ENCODE measurements around the gene CANX.

CANX gene

GRCh38 chr5:179729727-179730126 is 31.0 kb downstream of the CANX start:
- TF ChIP-seq EGR1 (IDR thresholded peaks at IDR 0.05) (no peak), REST (IDR thresholded peaks at IDR 0.05; ENCODE audit: low read depth) (no peak), CREB1 (IDR thresholded peaks at IDR 0.05; ENCODE audit: low read depth) (no peak)

- TF ChIP-seq CEBPB (IDR thresholded peaks at IDR 0.05) (no peak), TAF1 (IDR thresholded peaks at IDR 0.05; ENCODE audit: low read depth) (no peak), USF1 (IDR thresholded peaks at IDR 0.05) (no peak), EP300 (IDR thresholded peaks at IDR 0.05; ENCODE audit: borderline replicate concordance) (no peak), CREB1 (IDR thresholded peaks at IDR 0.05; ENCODE audit: low read depth) (no peak), TCF12 (IDR thresholded peaks at IDR 0.05; ENCODE audit: low read depth) (no peak), MAX (IDR thresholded peaks at IDR 0.05) (no peak), YY1 (IDR thresholded peaks at IDR 0.05; ENCODE audit: low read depth) (no peak), RAD21 (IDR thresholded peaks at IDR 0.05; ENCODE audit: low read depth) (no peak), ZBTB7A (IDR thresholded peaks at IDR 0.05; ENCODE audit: low read depth) (no peak), NFIC (IDR thresholded peaks at IDR 0.05) (no peak), REST (IDR thresholded peaks at IDR 0.05; ENCODE audit: low read depth) (no peak), EGR1 (IDR thresholded peaks at IDR 0.05) (no peak), FOXM1 (IDR thresholded peaks at IDR 0.05; ENCODE audit: borderline replicate concordance, low read depth) (no peak)
Observed at GRCh38 chr5:179730356-179730755, 31.6 kb downstream of the CANX start.

- no peak for TF ChIP-seq YY1 (IDR thresholded peaks at IDR 0.05; ENCODE audit: low read depth)
- TF ChIP-seq RAD21 (IDR thresholded peaks at IDR 0.05; ENCODE audit: low read depth): no peak
- TF ChIP-seq CEBPB (IDR thresholded peaks at IDR 0.05): no peak
- no peak for TF ChIP-seq ZBTB7A (IDR thresholded peaks at IDR 0.05; ENCODE audit: low read depth)
- no peak for TF ChIP-seq TEAD4 (IDR thresholded peaks at IDR 0.05)
- no peak for TF ChIP-seq USF1 (IDR thresholded peaks at IDR 0.05)
- TF ChIP-seq TAF1 (IDR thresholded peaks at IDR 0.05; ENCODE audit: low read depth): no peak
- TF ChIP-seq EP300 (IDR thresholded peaks at IDR 0.05; ENCODE audit: borderline replicate concordance): no peak
- no peak for TF ChIP-seq CREB1 (IDR thresholded peaks at IDR 0.05; ENCODE audit: low read depth)
- TF ChIP-seq EGR1 (IDR thresholded peaks at IDR 0.05): no peak
- no peak for TF ChIP-seq FOXM1 (IDR thresholded peaks at IDR 0.05; ENCODE audit: borderline replicate concordance, low read depth)
- no peak for TF ChIP-seq REST (IDR thresholded peaks at IDR 0.05; ENCODE audit: low read depth)
Observed at GRCh38 chr5:179730852-179731251, 32.1 kb downstream of the CANX start.

GRCh38 chr5:179731791-179732411 is 33.1 kb downstream of the CANX start:
- TF ChIP-seq FOXM1 (IDR thresholded peaks at IDR 0.05; ENCODE audit: borderline replicate concordance, low read depth) (no peak), TCF12 (IDR thresholded peaks at IDR 0.05; ENCODE audit: low read depth) (peak; percentile 3; the same call in 1 of the 2 replicates), CREB1 (IDR thresholded peaks at IDR 0.05; ENCODE audit: low read depth) (no peak)

GRCh38 chr5:179732412-179732917 is 33.7 kb downstream of the CANX start, which contains the start of gene MAML1:
MAML1 (plus strand) TSS chr5:179732822; CDS start chr5:179733113, 291 bp downstream.
- TF ChIP-seq MAX (IDR thresholded peaks at IDR 0.05) (peak; percentile 33; the same call in 1 of the 2 replicates), REST (IDR thresholded peaks at IDR 0.05; ENCODE audit: low read depth) (no peak), NFIC (IDR thresholded peaks at IDR 0.05) (no peak), RAD21 (IDR thresholded peaks at IDR 0.05; ENCODE audit: low read depth) (no peak), YY1 (IDR thresholded peaks at IDR 0.05; ENCODE audit: low read depth) (peak; percentile 94), FOXM1 (IDR thresholded peaks at IDR 0.05; ENCODE audit: borderline replicate concordance, low read depth) (peak; percentile 47; the same call in 1 of the 2 replicates), TCF12 (IDR thresholded peaks at IDR 0.05; ENCODE audit: low read depth) (0 out of 2 replicates have a peak, but pooled peaks have one; percentile 5), CREB1 (IDR thresholded peaks at IDR 0.05; ENCODE audit: low read depth) (peak; percentile 79), EP300 (IDR thresholded peaks at IDR 0.05; ENCODE audit: borderline replicate concordance) (no peak), TEAD4 (IDR thresholded peaks at IDR 0.05) (0 out of 2 replicates have a peak, but pooled peaks have one; percentile 36), CEBPB (IDR thresholded peaks at IDR 0.05) (no peak), TAF1 (IDR thresholded peaks at IDR 0.05; ENCODE audit: low read depth) (peak; percentile 98), EGR1 (IDR thresholded peaks at IDR 0.05) (no peak; the same call in 1 of the 2 replicates), USF1 (IDR thresholded peaks at IDR 0.05) (no peak)
